ENCODE results near the gene SLC22A7. TPM values are rescaled to one million over a fixed set of nuclear protein-coding genes. Genes with fewer than 3 reads are reported as not detected.

Gene SLC22A7
- total RNA-seq, 2 donors from 2014 or later: not detected

GRCh38 chr6:43294536-43294935 is 3.5 kb upstream of the SLC22A7 start:
- Histone ChIP-seq H3K9ac (ENCODE audit: extremely low read depth, low read length, poor library complexity, severe bottlenecking) (no peak overlapping the region), H3K4me1 (ENCODE audit: control insufficient read depth, insufficient read depth, low read length) (peaks cover 3% of the 10 kb centered on the region), H3K27ac (ENCODE audit: low read depth, low read length) (no peak overlapping the region), H3K4me3 (ENCODE audit: low read length) (no peak overlapping the region), H3K9me3 (ENCODE audit: control insufficient read depth, low read length) (no peaks in the 10 kb centered on the region), H3K36me3 (ENCODE audit: control insufficient read depth, insufficient read depth, low read length) (no peaks in the 10 kb centered on the region), H3K27me3 (ENCODE audit: control insufficient read depth, insufficient read depth, low read length, poor library complexity, severe bottlenecking) (no peaks in the 10 kb centered on the region)
- Mint-ChIP-seq H3K9me3 (no peaks in the 10 kb centered on the region), H3K27ac (no peak overlapping the region), H3K4me1 (peaks cover 3% of the 10 kb centered on the region), H3K4me3 (no peak overlapping the region), H3K27me3 (ENCODE audit: insufficient read depth) (peaks cover 2% of the 10 kb centered on the region), H3K36me3 (ENCODE audit: low read depth) (no peaks in the 10 kb centered on the region)
- no peak for TF ChIP-seq CTCF (conservative IDR thresholded peaks at IDR 0.05)
- DNase-seq: no peak
- WGBS, 2 experiments (ENCODE audit: insufficient coverage in 1 of 2, insufficient read length in 1 of 2): 80 to 86% methylated on average over 2 to 3 of the region's 3 CpGs

GRCh38 chr6:43295456-43295855 is 2.6 kb upstream of the SLC22A7 start:
- peaks cover 3% of the 10 kb centered on the region for H3K4me1 Mint-ChIP-seq
- Histone ChIP-seq H3K9me3 (ENCODE audit: control insufficient read depth, low read length) (no peaks in the 10 kb centered on the region), H3K27ac (ENCODE audit: low read depth, low read length) (no peak overlapping the region), H3K27me3 (ENCODE audit: control insufficient read depth, insufficient read depth, low read length, poor library complexity, severe bottlenecking) (no peaks in the 10 kb centered on the region), H3K4me3 (ENCODE audit: low read length) (no peak overlapping the region), H3K36me3 (ENCODE audit: control insufficient read depth, insufficient read depth, low read length) (no peaks in the 10 kb centered on the region), H3K9ac (ENCODE audit: extremely low read depth, low read length, poor library complexity, severe bottlenecking) (no peak overlapping the region), H3K4me1 (ENCODE audit: control insufficient read depth, insufficient read depth, low read length) (peaks cover 3% of the 10 kb centered on the region)
- H3K36me3 Mint-ChIP-seq (ENCODE audit: low read depth): no peaks in the 10 kb centered on the region
- no peak for DNase-seq
- peaks cover 3% of the 10 kb centered on the region for H3K27me3 Mint-ChIP-seq (ENCODE audit: insufficient read depth)
- no peak for TF ChIP-seq CTCF (conservative IDR thresholded peaks at IDR 0.05)
- H3K4me3 Mint-ChIP-seq: no peak overlapping the region
- 92 to 94% methylated on average over 2 to 3 of the region's 3 CpGs for WGBS, 2 experiments (ENCODE audit: insufficient coverage in 1 of 2, insufficient read length in 1 of 2)
- H3K27ac Mint-ChIP-seq: no peak overlapping the region
- no peaks in the 10 kb centered on the region for H3K9me3 Mint-ChIP-seq

GRCh38 chr6:43296780-43297497 is 1.1 kb upstream of the SLC22A7 start:
- peaks cover 6% of the 10 kb centered on the region for H3K27me3 Mint-ChIP-seq (ENCODE audit: insufficient read depth)
- no peak overlapping the region for H3K4me3 Mint-ChIP-seq
- H3K36me3 Mint-ChIP-seq (ENCODE audit: low read depth): no peaks in the 10 kb centered on the region
- no peak for TF ChIP-seq CTCF (conservative IDR thresholded peaks at IDR 0.05)
- H3K27ac ChIP-seq (ENCODE audit: low read depth, low read length): no peak overlapping the region
- H3K9ac ChIP-seq (ENCODE audit: extremely low read depth, low read length, poor library complexity, severe bottlenecking): no peak overlapping the region
- H3K27me3 ChIP-seq (ENCODE audit: control insufficient read depth, insufficient read depth, low read length, poor library complexity, severe bottlenecking): no peaks in the 10 kb centered on the region
- no peak overlapping the region for H3K27ac Mint-ChIP-seq
- H3K4me1 ChIP-seq (ENCODE audit: control insufficient read depth, insufficient read depth, low read length): peaks cover 3% of the 10 kb centered on the region
- H3K4me1 Mint-ChIP-seq: peaks cover 3% of the 10 kb centered on the region
- no peak overlapping the region for H3K4me3 ChIP-seq (ENCODE audit: low read length)
- DNase-seq: no peak
- no peaks in the 10 kb centered on the region for H3K9me3 Mint-ChIP-seq
- no peaks in the 10 kb centered on the region for H3K36me3 ChIP-seq (ENCODE audit: control insufficient read depth, insufficient read depth, low read length)
- 81 to 100% methylated on average over 3 to 5 of the region's 5 CpGs for WGBS, 2 experiments (ENCODE audit: insufficient coverage in 1 of 2, insufficient read length in 1 of 2)
- H3K9me3 ChIP-seq (ENCODE audit: control insufficient read depth, low read length): no peaks in the 10 kb centered on the region

All from endodermal cell (in vitro differentiated cells).